ENCODE measurements around the gene RGL1.

RGL1 gene

DNA sequence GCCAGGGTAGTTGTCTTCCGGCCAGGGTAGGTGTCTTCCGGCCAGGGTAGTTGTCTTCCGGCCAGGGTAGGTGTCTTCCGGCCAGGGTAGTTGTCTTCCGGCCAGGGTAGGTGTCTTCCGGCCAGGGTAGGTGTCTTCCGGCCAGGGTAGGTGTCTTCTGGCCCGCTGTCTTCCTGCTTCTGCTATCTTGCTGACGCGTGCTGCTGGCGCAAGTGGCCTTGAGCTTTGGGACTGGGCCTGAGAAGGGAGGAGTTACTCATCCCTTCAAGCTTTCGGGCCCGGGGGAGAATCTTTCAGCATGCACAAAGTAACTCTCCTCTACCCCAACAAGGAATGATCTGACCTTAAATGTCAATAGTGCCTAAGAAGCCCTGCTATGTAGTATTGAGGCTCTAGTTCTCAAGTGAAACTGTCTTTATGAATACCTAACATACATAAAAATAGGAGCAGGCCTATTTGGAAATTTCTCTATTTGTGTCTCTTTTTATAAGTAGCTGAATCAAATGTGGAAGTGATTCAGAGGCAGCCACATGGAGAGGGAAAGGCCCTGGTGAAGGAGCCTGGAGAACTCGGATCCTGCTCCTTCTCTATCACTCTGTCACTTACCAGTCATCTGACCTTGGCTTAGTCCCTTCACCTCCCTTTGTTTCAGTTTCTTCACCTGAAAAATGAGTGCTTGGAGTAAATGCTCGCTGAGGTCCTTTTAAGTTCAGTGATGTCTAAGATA lies 65.6 kb downstream of the RGL1 start:
- DNase-seq: no peak

DNA sequence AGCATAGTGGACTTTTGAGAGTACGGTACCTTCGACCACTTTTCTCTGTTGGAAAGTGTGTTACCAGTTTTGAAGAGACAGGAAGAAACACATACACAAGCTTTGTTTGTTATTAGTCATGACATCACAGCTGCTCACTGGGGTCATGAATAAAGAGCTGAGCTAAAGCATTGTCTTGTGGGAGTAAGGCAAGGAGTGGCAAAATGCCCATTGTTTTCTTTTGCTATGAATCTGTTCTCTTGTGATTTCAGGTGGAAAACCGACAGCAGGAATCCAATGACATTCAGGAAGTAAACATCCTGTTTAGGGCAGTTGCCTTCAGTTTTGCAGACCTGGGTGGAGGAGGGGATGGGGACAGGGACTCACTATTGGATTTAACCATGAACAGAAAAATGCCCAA lies 66.2 kb downstream of the RGL1 start:
- DNase-seq: no peak

GRCh38 chr1:183871601-183872000 lies 66.7 kb downstream of the RGL1 start:
- no peak for DNase-seq

GRCh38 chr1:183872403-183872802 lies 67.5 kb downstream of the RGL1 start:
- DNase-seq: no peak

DNA sequence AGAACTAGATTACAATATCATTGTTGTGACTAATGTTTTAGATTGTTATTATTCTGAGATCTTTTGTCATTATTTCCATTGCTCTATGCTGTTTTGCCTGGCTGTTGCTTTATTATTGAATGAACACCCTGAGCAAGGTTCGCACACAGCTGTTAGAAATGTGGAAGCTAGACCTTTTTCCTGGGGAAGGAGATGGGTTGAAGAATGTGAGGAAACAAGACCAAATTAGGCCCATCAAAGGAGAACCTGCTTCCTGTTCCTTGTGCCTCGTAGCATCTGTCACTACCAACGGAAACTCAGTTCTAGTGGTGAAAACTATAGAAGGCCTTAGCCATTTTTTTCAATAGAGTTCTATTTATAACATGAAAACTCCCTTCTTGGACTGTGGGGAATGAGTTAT lies 68.7 kb downstream of the RGL1 start:
- DNase-seq: no peak

DNA sequence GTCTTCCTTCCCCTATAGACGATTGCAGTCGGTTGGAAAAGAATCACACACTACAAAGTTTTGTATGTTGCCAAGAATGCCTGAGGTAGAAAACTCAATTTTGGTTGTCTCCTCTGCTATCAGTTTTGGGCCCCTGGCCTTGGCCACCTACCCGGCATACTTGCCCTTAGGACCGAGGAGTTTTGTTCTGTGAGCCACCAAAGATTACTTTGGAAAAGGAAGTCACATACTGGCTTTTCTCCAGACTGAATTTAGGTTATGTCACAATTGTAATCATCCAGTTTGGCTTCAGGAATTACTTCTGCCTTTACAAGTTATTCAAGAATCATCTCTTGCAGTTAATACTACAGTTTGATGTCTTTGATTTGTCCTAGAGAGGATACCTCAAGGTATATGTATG lies 71.4 kb downstream of the RGL1 start:
- DNase-seq: no peak

- no peak for DNase-seq
These were observed 72.3 kb downstream of the RGL1 start for GRCh38 chr1:183877053-183877720.

GRCh38 chr1:183879494-183879893 lies 74.6 kb downstream of the RGL1 start:
- no peak for DNase-seq

DNA sequence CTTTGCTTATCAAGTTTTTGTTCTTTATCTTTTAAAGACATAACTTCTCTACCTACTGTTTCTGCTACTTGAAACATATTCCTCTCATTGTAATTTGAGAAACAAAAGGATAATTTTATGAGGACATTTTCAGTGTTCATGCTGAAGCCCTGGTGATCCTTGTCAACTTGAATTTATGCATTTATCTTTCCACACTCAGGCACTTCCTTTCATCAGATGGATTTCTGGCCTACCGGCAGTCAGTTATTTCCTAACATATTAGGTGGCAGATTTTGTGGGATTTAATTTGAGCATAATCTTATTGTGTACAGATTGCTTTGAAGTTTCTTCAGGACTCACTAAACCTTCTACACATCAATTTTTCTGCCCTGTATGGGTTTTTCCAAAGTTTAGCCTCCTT lies 75.0 kb downstream of the RGL1 start:
- DNase-seq: no peak

DNA sequence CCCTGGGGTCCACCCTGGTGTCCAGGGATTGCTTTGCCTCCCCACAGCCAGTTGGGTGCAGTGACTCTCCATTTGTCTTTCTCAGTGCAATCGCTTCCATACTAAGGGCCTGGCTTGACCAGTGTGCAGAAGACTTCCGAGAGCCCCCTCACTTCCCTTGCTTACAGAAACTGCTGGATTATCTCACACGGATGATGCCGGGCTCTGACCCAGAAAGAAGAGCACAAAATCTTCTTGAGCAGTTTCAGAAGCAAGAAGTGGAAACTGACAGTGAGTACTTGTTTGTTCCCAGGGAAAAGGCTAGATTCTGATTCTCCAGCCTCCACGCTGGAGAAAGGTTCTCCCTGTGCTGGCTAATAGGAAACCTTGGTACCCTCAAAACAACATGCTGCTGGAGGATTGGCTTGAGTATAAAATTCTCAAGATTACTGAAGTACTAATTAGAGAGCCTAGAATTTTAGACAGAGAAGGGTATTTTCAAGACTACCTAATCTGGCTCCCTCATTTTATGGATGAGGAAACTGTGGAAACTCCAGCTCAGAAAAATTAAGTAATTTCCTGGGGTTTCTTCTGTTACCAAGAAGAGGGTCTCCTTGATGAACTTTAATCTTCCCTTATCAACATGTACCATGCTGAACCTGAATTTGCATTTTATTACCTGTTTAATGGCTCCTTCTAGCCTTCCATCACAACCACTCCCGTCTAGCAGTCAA lies 75.8 kb downstream of the RGL1 start:
- DNase-seq: no peak

DNA sequence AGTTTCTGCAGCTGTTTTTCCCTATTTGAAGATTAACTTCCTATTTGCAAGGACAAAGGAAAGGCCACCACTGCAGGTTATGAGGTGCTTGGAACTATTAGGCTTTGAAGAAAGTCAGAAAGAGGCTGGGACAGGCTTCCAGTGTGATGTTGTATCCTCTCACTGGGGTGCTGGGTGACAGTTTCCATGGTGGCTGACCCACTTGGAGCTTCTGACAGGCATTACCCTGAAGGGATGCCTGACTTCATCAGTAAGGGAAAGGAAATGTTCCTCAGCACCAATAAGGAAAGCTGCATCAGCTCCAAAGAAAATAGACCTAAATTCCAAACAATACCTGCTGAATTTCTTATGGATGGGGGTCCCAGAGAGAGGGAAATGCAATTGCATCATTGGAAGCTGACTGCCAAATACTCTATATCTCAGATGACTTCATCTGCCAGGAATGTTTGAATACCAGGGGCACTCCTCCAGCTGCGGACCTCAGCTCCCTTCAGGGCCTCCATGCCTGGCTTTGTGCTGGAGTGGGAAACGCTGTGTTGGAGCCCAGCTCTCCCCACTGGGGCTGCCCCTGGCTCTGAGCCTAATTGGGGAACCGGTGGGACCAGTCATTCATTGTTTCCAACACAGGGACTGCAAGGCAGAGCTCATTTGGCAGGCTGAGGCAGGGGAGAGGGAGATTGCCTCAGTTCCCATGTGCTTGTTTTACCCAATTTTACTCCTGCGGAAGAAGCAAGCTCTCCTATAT lies 76.6 kb downstream of the RGL1 start:
- DNase-seq: no peak

DNA sequence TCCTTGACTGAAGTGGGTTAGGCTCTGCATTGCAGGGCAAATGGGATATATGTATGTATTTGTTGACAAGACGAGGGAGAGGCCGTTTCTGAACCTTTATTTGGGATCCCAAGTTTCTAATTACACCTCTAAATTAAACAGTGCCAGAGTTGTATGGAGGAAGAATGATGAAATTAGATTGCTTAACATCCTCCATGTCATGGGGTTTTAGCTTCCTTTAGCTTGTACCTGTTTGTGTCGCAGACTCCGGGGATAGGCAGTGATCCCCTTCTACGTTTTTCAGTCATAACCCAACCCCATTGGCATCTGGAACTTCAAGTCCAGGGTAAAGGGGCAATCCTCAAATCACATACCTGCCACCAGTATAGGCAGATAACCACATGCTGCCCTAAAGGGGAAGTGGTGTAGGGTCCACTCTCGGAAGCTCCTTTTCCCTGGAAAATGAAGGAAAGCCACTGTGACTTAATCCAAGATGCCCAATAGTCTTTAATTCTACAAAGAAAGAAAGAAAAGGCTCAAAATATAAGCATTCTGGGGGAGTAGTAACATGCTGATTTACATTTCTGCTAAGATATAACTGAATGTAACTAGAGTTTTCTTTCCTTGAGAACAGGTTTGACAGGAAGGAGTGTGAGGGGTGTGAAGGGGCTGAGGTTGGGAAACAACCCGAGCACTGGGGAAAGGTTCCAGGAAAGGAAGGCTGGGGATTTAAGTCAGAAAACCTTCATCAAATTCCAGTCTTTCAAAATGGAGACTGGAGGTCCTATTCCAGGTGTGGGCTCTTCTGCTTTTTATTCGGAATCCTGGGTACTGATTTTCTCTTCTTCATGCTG lies 77.6 kb downstream of the RGL1 start:
- no peak for DNase-seq

- DNase-seq: no peak
These were observed 78.7 kb downstream of the RGL1 start for GRCh38 chr1:183883623-183884022.

DNA sequence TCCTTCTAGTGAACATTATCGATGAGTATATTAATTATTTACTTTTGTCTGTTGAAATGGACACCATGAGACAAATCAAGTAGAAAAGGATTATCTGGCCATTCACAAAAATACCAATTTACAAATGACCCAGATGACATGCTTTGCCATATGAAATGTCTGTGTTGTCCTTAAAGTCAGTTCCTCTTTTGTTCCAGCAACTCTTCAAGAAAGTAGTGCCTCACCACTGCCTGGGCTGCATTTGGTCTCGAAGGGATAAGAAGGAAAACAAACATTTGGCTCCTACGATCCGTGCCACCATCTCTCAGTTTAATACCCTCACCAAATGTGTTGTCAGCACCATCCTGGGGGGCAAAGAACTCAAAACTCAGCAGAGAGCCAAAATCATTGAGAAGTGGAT lies 79.6 kb downstream of the RGL1 start:
- no peak for DNase-seq

GRCh38 chr1:183885142-183885735 lies 80.3 kb downstream of the RGL1 start:
- no peak for DNase-seq

GRCh38 chr1:183886083-183886828 lies 81.3 kb downstream of the RGL1 start:
- DNase-seq: no peak

- DNase-seq: no peak
These were observed 81.9 kb downstream of the RGL1 start for GRCh38 chr1:183886853-183887252.

DNA sequence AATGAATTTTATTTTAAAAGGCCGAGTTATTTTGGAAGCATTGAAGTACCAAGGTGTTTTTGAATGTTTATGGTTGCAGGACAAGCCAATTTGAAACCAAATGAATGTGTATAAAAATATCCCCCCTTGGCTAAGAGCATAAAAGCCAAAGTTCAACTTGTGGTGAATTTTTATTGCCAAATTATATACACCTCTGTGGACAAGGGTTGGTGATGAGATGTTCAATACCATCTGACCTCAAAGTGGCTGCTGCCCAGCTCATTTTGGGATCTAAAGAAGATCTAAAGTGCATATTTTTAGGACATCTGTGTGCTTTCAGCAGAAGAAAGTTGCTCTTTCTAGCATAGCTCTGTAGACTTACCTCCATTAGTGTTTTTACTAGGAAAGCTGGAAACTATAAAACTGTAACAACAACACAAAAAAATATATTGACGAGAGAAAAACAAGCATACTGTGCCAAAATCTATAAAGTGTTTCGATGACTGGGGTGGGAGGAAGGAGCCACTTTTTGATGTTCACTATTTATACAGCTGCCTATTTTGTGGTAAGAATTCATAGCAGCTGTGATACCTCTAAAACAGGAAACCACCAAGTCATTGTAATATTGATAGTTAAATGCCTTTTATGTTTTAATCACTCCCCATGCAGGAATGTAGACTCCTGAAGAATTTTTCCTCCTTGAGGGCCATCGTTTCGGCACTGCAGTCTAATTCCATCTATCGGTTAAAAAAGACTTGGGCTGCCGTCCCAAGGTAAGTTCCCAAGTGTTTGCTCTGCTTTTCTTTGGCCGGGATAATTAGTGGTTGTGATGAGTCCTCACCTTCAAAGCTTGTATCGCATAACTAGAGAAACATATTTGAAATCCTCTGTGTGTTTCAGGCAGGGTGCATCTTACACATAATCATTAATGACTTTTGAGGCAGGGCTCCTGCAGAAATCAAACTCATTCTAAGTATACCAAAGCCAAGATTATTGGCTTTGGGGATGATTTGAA lies 83.2 kb downstream of the RGL1 start:
- no peak for DNase-seq

DNA sequence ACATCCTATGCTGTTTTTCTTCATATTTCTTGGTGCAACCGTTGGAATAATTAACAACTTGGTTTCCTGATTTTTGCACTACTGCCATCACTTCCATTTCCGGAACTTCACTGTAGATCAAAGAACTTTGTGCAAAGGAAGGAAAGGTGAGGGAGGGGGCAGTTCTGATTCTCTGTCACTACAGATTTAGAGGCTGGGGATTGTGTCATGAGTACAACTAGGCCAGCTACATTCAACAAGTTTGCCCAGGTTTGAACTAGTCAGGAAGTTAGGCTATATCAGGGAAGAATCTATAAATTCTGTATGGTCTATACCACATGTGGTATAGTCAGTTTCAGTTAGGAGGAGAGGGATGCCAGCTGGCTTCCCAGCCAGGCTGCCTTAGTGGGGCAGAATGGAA lies 84.2 kb downstream of the RGL1 start:
- DNase-seq: no peak
